ENCODE data around the gene ALG13.
"Not testable (repeated sequence)": the region's sequence is repeated elsewhere in the genome, so short reads cannot be mapped to it uniquely, and the experiment has no call there.

Gene ALG13

DNA sequence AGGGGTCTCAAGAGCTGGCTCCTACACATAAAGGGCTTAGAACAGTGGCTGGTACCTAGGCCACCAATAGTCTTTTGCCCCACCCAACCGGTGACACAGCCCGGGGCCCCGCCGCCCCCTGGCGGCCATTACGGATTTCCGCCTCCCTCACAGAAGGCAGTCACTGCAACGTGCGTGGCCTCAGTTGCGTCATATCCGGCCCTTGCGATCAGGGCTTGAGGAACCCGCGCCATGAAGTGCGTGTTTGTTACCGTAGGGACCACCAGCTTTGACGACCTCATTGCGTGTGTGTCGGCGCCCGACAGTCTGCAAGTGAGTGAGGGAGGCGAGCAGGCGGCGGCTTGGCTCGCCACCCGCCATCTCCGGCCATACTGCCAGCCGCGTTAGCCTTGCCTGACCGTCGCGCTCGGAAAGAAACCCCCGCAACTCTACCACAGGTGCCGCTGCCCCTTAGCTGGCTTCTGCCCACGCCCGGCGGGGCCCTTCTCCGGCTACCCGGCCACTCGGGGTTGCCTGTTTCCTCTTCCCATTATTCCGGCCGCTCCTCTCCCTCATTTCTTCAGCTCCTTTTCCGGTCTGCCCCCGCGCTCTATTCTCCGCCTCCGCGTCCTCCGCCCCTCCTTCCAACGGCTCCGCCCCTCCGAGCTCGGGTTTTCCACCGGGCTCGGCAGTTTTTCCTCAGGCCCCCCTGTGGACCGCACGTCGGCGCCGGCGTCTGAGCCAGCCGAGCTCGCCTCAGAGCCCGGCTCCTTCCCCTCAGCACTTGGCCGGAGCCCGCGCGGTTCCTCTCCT is at the start of gene ALG13:
Gene ALG13, plus strand, starts transcription at position 183 of the 792 bp plus-strand sequence. Its CDS starts 49 bp downstream, at position 232.
- Histone ChIP-seq H3K9me2 (replicated peaks; ENCODE audit: insufficient read depth, low read length) (no peaks in the 10 kb centered on the region), H2AFZ (ENCODE audit: low read depth, low read length, severe bottlenecking) (peak within 1 kb of the TSS; percentile 82), H3K79me2 (ENCODE audit: insufficient read depth, low read length) (peaks cover 21% of the 10 kb centered on the region; the same call in 1 of the 2 replicates), H3K4me3 (ENCODE audit: insufficient read depth, low read length, poor library complexity, severe bottlenecking) (peak within 1 kb of the TSS; percentile 75), H3K9me3 (ENCODE audit: insufficient read depth, low read length) (no peaks in the 10 kb centered on the region), H3K27ac (ENCODE audit: low read depth, low read length) (peak within 1 kb of the TSS; percentile 76), H3K36me3 (ENCODE audit: low read length) (0 out of 2 replicates have a peak, but pooled peaks cover 4% of the 10 kb centered on the region), H3K4me2 (ENCODE audit: low read depth, low read length, poor library complexity, severe bottlenecking) (peak within 1 kb of the TSS; percentile 77), H4K20me1 (ENCODE audit: low read depth, low read length) (0 out of 2 replicates have a peak, but pooled peaks cover 4% of the 10 kb centered on the region), H3K9ac (ENCODE audit: low read length) (peak within 1 kb of the TSS; percentile 90), H3K27me3 (ENCODE audit: low read length) (no peaks in the 10 kb centered on the region), H3F3A (ENCODE audit: insufficient read depth) (no peaks in the 10 kb centered on the region)
- TF ChIP-seq CTCF (IDR thresholded peaks at IDR 0.05; ENCODE audit: insufficient read depth, low read length, poor library complexity, severe bottlenecking) (peak; percentile 35), EZH2phosphoT487 (conservative IDR thresholded peaks at IDR 0.05; ENCODE audit: low read length) (no peak)

- TF ChIP-seq CTCF (IDR thresholded peaks at IDR 0.05; ENCODE audit: insufficient read depth, low read length, poor library complexity, severe bottlenecking) (no peak), EZH2phosphoT487 (conservative IDR thresholded peaks at IDR 0.05; ENCODE audit: low read length) (no peak)
- H3F3A ChIP-seq (ENCODE audit: insufficient read depth), result no peaks in the 10 kb centered on the region
- H3K9me2 ChIP-seq (replicated peaks; ENCODE audit: insufficient read depth, low read length), result no peaks in the 10 kb centered on the region
- no peak overlapping the region for H3K4me3 ChIP-seq (ENCODE audit: insufficient read depth, low read length, poor library complexity, severe bottlenecking)
- H3K27me3 ChIP-seq (ENCODE audit: low read length), result no peaks in the 10 kb centered on the region
- no peak overlapping the region for H2AFZ ChIP-seq (ENCODE audit: low read depth, low read length, severe bottlenecking)
- H3K9ac ChIP-seq (ENCODE audit: low read length), result no peak overlapping the region
- no peak overlapping the region for H3K4me2 ChIP-seq (ENCODE audit: low read depth, low read length, poor library complexity, severe bottlenecking)
- no peaks in the 10 kb centered on the region for H4K20me1 ChIP-seq (ENCODE audit: low read depth, low read length)
- H3K36me3 ChIP-seq (ENCODE audit: low read length), result no peaks in the 10 kb centered on the region
- H3K27ac ChIP-seq (ENCODE audit: low read depth, low read length), result no peak overlapping the region
- H3K9me3 ChIP-seq (ENCODE audit: insufficient read depth, low read length), result no peaks in the 10 kb centered on the region
- H3K79me2 ChIP-seq (ENCODE audit: insufficient read depth, low read length), result no peaks in the 10 kb centered on the region
These were observed 45.9 kb upstream of the ALG13 start for GRCh38 chrX:111634823-111635729.

GRCh38 chrX:111641969-111642368 is 39.0 kb upstream of the ALG13 start:
- no peak overlapping the region for H3K4me2 ChIP-seq (ENCODE audit: low read depth, low read length, poor library complexity, severe bottlenecking)
- H3K9me2 ChIP-seq (replicated peaks; ENCODE audit: insufficient read depth, low read length), result no peaks in the 10 kb centered on the region
- H3K27me3 ChIP-seq (ENCODE audit: low read length), result no peaks in the 10 kb centered on the region
- no peak overlapping the region for H3K27ac ChIP-seq (ENCODE audit: low read depth, low read length)
- H3K36me3 ChIP-seq (ENCODE audit: low read length), result no peaks in the 10 kb centered on the region
- H4K20me1 ChIP-seq (ENCODE audit: low read depth, low read length), result no peaks in the 10 kb centered on the region
- TF ChIP-seq CTCF (IDR thresholded peaks at IDR 0.05; ENCODE audit: insufficient read depth, low read length, poor library complexity, severe bottlenecking), result no peak
- TF ChIP-seq EZH2phosphoT487 (conservative IDR thresholded peaks at IDR 0.05; ENCODE audit: low read length), result no peak
- no peaks in the 10 kb centered on the region for H3K79me2 ChIP-seq (ENCODE audit: insufficient read depth, low read length)
- no peaks in the 10 kb centered on the region for H3F3A ChIP-seq (ENCODE audit: insufficient read depth)
- H3K9ac ChIP-seq (ENCODE audit: low read length), result no peak overlapping the region
- H3K4me3 ChIP-seq (ENCODE audit: insufficient read depth, low read length, poor library complexity, severe bottlenecking), result no peak overlapping the region
- H3K9me3 ChIP-seq (ENCODE audit: insufficient read depth, low read length), result no peaks in the 10 kb centered on the region
- no peak overlapping the region for H2AFZ ChIP-seq (ENCODE audit: low read depth, low read length, severe bottlenecking)

- not testable (repeated sequence) for H3K27me3 ChIP-seq (ENCODE audit: low read length); H3K79me2 ChIP-seq (ENCODE audit: insufficient read depth, low read length); H3K4me2 ChIP-seq (ENCODE audit: low read depth, low read length, poor library complexity, severe bottlenecking); H3K36me3 ChIP-seq (ENCODE audit: low read length); H3K27ac ChIP-seq (ENCODE audit: low read depth, low read length); H3F3A ChIP-seq (ENCODE audit: insufficient read depth); H4K20me1 ChIP-seq (ENCODE audit: low read depth, low read length); H3K9me2 ChIP-seq (replicated peaks; ENCODE audit: insufficient read depth, low read length); H3K9ac ChIP-seq (ENCODE audit: low read length); H3K9me3 ChIP-seq (ENCODE audit: insufficient read depth, low read length); H3K4me3 ChIP-seq (ENCODE audit: insufficient read depth, low read length, poor library complexity, severe bottlenecking); H2AFZ ChIP-seq (ENCODE audit: low read depth, low read length, severe bottlenecking)
These were observed 35.8 kb upstream of the ALG13 start for GRCh38 chrX:111645165-111645564.

Data from SU-DHL-6 (cell line).